ENCODE data around the gene LRP2. TPM values are rescaled to one million over a fixed set of nuclear protein-coding genes. Genes with fewer than 3 reads are reported as not detected.
"Not testable (repeated sequence)": the region's sequence is repeated elsewhere in the genome, so short reads cannot be mapped to it uniquely, and the experiment has no call there.

LRP2 gene
- total RNA-seq, 4 donors from 2014 or later, result not detected

DNA sequence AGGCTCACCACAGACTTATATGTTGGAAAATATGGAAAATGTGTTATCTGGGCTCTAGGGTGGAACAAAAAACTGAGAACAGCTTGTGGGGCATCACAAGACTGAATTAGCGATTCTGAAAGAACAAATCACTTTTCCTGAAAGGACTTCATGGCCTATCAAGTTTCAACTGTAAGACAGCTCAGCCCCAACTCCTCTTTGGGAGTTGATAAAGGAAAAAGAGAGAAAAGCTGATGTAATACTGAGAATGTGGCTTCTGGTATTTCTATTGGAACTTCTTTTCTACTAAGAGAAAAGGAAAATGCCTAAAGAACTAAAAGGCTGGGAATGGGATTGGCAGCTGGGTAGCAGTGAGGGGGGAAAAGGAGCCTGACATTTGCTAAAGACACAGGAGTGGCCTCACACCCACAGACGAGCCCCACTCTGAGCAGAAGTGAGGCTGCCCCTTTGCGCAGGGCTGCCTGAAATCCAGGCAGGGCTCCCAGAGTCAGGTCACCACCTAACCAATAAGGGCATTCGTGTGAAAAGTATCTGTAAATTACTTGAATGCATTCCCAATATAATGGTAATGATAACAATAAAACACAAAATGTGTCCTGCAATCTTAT is 75.6 kb downstream of the LRP2 start:
- 60 to 66% methylated on average over 4 of the region's 4 CpGs for WGBS, 2 donors
- H3K4me3 ChIP-seq, result no peak overlapping the region
- no peaks in the 10 kb centered on the region for H3K4me1 ChIP-seq
- DNase-seq (ENCODE audit: low spot score in 2 of 2), result no peak
- TF ChIP-seq, protein P1, sequence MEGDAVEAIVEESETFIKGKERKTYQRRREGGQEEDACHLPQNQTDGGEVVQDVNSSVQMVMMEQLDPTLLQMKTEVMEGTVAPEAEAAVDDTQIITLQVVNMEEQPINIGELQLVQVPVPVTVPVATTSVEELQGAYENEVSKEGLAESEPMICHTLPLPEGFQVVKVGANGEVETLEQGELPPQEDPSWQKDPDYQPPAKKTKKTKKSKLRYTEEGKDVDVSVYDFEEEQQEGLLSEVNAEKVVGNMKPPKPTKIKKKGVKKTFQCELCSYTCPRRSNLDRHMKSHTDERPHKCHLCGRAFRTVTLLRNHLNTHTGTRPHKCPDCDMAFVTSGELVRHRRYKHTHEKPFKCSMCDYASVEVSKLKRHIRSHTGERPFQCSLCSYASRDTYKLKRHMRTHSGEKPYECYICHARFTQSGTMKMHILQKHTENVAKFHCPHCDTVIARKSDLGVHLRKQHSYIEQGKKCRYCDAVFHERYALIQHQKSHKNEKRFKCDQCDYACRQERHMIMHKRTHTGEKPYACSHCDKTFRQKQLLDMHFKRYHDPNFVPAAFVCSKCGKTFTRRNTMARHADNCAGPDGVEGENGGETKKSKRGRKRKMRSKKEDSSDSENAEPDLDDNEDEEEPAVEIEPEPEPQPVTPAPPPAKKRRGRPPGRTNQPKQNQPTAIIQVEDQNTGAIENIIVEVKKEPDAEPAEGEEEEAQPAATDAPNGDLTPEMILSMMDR (IDR thresholded peaks at IDR 0.05), result no peak
- H3K36me3 ChIP-seq, result no peaks in the 10 kb centered on the region
- no peak overlapping the region for H3K27ac ChIP-seq
- no peaks in the 10 kb centered on the region for H3K9me3 ChIP-seq
- H3K27me3 ChIP-seq, result no peaks in the 10 kb centered on the region

DNA sequence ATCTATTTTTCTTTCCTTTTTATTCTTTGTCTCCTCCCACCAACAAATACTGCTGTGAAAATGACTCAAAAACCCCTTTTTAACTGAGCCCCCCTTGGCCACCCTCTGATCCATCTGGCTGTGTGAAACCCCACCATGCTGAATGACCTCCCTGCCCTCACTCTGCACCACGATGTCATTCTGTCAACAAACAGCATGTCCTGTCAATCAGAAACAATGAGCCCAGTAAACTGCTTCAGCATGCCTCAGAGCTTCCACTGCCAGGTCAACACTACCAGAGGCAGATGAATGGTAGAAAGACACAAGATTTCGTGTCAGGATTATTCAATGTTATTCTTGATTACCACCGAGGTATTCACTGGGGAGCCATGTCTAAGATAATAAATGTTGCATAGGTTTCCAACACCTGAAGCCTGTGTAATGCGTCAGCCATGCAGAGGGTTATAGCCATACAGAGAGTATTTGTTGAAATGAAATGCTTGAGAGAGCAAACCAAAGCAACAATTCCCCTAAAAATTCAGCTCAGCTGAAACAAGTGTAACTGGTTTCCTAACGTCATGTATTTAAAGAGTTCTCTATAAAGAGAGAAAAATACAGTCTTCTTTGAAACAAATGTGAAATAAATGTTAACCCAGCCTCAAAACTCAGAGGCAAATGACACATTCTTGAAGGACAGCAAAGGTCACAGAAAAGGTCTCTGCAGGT is 76.7 kb downstream of the LRP2 start:
- H3K27me3 ChIP-seq, result no peaks in the 10 kb centered on the region
- TF ChIP-seq POLR2A (IDR thresholded peaks at IDR 0.05), result no peak
- TF ChIP-seq, protein P1 (IDR thresholded peaks at IDR 0.05), result no peak
- no peak for TF ChIP-seq EP300 (IDR thresholded peaks at IDR 0.05)
- 44% methylated on average over 5 of the region's 5 CpGs for WGBS, 2 donors
- H3K4me3 ChIP-seq, result no peak overlapping the region
- no peaks in the 10 kb centered on the region for H3K9me3 ChIP-seq
- H3K27ac ChIP-seq, result no peak overlapping the region
- H3K36me3 ChIP-seq, result no peaks in the 10 kb centered on the region
- no peak for DNase-seq (ENCODE audit: low spot score in 2 of 2)
- H3K4me1 ChIP-seq, result no peaks in the 10 kb centered on the region

DNA sequence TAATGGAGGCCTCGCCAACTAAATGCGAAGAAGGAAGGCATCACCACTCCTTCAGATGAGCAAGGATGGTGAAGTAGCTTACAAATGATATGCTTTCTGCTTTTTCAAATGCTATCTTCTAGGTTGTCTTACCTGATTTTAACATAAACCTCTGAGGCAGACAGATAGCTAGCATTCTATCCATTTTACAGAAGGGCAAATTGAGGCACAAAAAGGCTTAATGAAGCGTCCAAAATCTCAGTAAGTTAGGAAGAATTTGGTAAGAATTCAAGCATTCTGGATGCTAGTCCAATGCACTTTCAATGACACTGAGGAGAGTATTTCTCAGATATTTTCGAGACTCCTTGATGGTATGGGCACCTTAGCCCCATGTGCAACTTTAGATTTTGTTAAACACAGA is 81.8 kb downstream of the LRP2 start:
- no peak overlapping the region for H3K4me3 ChIP-seq
- no peaks in the 10 kb centered on the region for H3K4me1 ChIP-seq
- no peaks in the 10 kb centered on the region for H3K36me3 ChIP-seq
- H3K9me3 ChIP-seq, result no peaks in the 10 kb centered on the region
- H3K27ac ChIP-seq, result no peak overlapping the region
- WGBS, 2 donors, result 92 to 95% methylated on average over 4 of the region's 4 CpGs
- DNase-seq (ENCODE audit: low spot score in 2 of 2), result no peak
- TF ChIP-seq, protein P1 (IDR thresholded peaks at IDR 0.05), result no peak
- TF ChIP-seq EP300 (IDR thresholded peaks at IDR 0.05), result no peak
- TF ChIP-seq POLR2A (IDR thresholded peaks at IDR 0.05), result no peak
- H3K27me3 ChIP-seq, result no peaks in the 10 kb centered on the region

DNA sequence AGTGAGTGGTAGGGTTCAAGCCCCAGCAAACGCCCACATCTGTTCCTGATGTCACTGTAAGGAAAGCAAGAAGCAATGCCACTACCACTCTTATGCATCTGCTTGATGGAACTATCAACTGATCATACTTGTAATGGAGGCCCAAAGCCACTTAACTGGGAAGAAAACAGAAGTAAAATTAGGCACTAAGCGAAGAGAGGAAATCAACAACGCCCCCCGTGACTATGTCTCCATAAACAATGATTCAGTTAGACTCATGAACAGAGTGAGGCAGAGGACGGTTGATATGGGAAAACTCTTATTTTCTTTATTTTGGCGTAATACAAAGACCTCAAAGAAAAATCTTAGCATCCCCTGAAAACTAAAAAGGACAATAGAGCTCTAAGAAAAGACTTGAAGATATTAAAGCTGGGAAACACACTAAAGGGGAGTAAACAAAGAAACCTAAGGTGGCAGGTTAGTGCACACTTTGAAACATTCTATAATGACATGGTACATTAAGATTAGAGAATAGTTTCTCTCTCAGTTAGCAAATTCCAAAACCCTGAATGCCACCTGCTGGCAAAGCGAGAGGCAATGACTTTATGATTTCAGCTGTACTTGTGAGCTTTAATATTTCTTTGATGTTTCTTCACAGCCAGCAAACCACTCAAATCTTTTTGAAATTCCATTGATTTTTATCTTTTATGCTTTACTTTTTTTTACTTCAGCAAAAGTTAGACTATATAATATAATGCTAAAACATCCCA is 86.5 kb downstream of the LRP2 start:
- TF ChIP-seq EP300 (IDR thresholded peaks at IDR 0.05) (no peak), POLR2A (IDR thresholded peaks at IDR 0.05) (no peak)
- TF ChIP-seq, protein P1 (IDR thresholded peaks at IDR 0.05), result no peak
- H3K4me1 ChIP-seq, result no peaks in the 10 kb centered on the region
- no peak for DNase-seq (ENCODE audit: low spot score in 2 of 2)
- no peaks in the 10 kb centered on the region for H3K9me3 ChIP-seq
- no peaks in the 10 kb centered on the region for H3K27me3 ChIP-seq
- H3K4me3 ChIP-seq, result no peak overlapping the region
- no peaks in the 10 kb centered on the region for H3K36me3 ChIP-seq
- no peak overlapping the region for H3K27ac ChIP-seq
- 56 to 66% methylated on average over 7 of the region's 7 CpGs for WGBS, 2 donors

DNA sequence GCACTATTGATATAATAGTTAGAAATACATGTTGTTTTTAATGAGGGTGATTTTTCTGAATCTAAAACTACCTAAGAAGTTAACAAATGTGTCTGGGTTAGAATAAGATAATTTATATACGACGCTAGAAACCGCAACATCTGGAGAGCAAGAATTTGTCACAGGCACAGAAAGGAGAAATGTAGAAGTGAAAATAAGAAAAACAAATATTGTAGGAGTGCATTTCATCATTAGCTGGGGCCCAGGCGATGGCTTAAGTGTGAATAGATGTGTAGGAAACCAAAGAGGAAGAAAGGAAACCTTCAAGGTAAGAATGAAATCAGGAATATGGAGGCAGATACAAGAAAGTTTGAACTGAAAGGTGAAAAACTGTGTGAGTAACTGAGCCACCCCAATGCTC is 90.3 kb downstream of the LRP2 start:
- TF ChIP-seq, protein P1 (IDR thresholded peaks at IDR 0.05), result no peak
- TF ChIP-seq EP300 (IDR thresholded peaks at IDR 0.05) (no peak), POLR2A (IDR thresholded peaks at IDR 0.05) (no peak)
- H3K9me3 ChIP-seq, result no peaks in the 10 kb centered on the region
- no peak for DNase-seq (ENCODE audit: low spot score in 2 of 2)

DNA sequence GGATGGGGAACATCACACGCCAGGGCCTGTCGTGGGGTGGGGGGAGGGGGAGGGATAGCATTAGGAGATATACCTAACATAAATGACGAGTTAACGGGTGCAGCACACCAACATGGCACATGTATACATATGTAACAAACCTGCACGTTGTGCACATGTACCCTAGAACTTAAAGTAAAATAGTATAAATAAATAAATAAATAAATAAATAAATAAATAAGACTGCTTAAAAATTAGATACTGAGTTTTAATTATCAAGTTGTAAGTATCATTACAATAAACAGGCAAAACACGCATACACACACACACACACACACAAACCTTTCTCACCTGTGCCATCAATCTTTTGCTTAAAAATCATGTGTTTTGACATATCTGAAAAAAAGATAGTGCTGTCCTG is 91.8 kb downstream of the LRP2 start:
- not testable (repeated sequence) for H3K27ac ChIP-seq; H3K27me3 ChIP-seq; DNase-seq (ENCODE audit: low spot score in 2 of 2); H3K4me1 ChIP-seq; H3K9me3 ChIP-seq; H3K4me3 ChIP-seq; H3K36me3 ChIP-seq
- WGBS, 2 donors, result 92 to 95% methylated on average over 6 of the region's 6 CpGs

More for the DNA sequence above, 90.3 kb downstream of the LRP2 start:
- Histone ChIP-seq H3K27ac (no peak overlapping the region), H3K27me3 (no peaks in the 10 kb centered on the region), H3K4me3 (no peak overlapping the region), H3K36me3 (no peaks in the 10 kb centered on the region), H3K4me1 (no peaks in the 10 kb centered on the region)
- WGBS, 2 donors, result 82 to 83% methylated on average over 4 of the region's 4 CpGs
